GM21381 (cell line): Measurements from ENCODE around the gene MACROD1.

Experiments used
- ATAC-seq: cut with Tn5 transposase; IDR thresholded peaks from one replicate; pipeline ENCODE4 v1.9.1; 2021; ENCODE audit warnings: mild to moderate bottlenecking, moderate library complexity; ENCODE audit not compliant: unreplicated experiment

The MACROD1 gene

DNA sequence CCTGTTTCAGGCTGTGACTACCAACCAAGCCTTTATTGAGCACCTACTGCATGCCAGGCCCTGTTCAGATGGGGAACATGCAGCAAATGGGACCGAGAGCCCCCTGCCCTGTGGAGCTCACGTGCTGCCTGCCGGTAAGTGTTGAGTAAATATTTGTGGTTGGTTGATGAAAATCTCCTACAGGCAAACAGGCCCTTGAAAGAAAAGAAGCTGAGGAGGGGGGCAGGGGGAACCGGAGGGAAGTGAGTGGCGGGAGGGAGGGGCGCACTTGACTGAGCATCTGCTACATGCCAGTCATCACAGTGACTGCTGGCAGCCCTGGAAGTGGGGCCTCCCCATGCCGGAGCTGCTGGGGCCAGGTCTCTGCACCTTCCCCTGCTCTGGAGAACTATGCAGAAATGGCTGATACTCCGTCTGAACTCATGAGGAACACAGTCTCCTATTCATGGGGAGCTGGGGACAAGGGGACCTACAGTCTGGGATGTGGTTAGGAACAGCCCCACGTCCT, 34.2 kb downstream of the MACROD1 start:
- ATAC-seq: no peak

DNA sequence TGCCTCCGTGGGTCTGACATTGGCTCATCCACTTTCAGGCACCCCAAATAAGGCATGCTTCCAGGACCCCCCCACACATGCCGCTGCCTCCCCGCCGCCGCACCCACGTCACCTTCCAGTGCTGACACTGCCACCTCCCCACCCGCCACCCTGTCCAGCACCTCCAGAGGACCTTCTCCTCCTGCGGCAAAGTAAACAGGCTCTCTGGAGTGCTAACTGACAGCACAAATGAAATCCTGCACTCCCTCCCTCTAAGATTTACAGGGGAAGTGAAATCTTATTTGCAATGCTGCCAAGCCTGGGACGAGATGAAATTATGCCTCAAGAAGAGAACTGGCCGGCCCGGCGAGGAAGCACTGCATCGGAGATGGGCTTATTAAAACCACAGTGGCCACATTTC, 35.3 kb downstream of the MACROD1 start:
- no peak for ATAC-seq

DNA sequence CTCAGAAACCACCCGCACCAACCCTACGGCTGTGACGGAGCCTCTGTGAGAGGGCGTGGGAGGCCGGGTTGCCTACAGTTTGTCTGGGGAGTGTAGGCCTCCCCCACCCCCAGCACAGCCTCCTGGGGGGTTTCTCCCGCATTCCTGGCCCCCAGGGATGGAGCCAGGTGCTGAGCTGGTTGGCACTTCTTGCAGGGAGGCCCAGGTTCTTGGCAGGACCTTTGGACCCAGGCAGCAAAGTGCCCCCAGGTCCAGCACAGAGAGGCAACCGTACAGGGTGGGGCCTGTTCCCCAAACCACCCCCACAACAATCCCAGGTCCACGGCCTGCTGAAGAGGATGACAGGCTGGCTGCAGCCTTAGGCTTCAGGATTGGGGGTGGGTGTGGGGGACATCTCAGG, 36.5 kb downstream of the MACROD1 start:
- no peak for ATAC-seq

DNA sequence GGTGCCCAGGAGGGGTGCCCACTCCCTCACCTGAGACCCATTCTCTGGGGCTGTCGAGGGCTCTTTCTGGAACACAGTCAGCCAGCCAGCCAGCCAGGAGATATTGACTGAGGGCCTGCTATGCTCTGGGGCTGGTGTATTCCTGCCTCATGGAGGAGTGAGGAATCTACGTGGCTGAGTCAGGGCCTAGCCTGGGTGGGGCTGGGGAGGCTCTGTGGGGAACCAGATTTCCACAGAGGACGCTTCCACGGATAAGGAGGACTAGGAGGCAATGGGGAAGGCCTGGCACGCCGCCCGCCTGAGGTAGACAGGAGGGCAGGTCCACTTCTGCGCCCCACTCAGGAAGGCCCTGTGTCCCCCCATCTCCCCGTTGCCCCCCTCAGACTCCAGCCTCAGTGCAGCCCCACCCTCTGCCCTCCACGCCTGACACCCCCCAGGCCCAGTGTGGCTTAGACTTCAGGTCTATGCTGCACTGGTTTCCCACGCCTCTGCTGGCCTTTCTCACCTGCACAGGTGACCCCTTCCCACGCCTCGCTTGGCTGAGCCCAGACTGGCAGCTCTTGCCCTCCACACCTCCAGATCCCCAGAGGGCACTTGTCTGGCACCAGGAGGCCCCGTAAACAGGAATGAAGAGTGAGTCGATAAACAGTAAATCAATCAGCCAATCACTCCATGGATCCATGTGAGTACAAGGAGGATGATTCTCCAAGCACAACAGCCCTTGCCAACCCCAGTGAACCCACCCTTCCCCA, 37.5 kb downstream of the MACROD1 start:
- no peak for ATAC-seq

DNA sequence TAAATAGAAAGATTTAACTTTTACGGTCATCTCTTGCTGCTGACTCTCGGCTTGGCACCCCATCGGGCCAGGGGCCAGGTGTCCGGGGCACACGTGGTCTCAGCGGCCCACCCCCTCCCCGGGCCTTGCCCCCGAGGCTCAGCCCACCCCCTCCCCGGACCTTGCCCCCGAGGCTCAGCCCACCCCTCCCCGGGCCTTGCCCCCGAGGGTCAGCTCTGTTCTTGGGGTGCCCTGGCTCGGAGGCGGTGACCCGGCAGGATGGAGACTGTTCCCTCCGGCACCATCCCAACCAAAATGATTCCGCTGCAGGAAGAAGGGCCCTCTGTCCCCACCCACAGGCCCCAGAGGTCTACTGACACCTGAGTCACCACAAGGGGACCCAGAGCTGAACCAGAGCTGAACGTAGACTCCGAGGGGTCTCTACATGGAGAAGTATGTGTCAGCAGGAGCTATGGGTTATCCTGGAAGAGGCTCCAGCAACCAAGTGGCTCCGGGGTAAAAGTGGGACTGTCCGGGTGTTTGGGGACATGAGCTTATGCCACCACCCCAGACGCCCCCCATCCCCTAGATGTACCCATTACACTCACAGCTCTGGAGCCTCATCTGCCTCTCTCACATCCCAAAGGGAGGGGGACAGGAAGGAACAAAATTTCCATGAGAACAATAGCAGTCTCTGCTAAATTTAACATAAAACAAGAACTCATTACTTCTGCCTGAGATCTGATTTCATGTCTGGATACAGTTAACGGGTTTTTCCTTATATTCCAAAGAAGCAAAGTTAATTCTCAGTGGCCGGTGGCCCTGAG, 38.4 kb downstream of the MACROD1 start:
- ATAC-seq: no peak

DNA sequence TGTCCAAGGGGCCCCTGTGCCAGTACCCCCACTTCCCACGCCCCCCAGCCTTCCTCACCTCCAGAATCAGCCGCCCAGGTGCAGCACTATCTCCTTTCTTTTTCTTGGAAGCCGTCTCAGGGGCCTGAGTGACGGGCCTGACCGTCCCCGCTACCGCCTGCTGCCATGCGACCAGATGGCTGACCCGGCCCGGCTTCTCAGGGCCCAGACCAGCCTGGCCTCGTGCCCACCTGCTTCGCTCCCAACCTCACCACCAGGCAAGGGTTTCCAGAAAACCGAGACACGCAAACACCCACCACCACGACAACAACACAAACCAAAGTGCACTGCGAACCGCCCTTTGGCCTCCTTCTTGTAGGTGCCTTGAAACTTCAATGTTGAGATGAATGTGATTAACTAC, 39.1 kb downstream of the MACROD1 start:
- no peak for ATAC-seq

DNA sequence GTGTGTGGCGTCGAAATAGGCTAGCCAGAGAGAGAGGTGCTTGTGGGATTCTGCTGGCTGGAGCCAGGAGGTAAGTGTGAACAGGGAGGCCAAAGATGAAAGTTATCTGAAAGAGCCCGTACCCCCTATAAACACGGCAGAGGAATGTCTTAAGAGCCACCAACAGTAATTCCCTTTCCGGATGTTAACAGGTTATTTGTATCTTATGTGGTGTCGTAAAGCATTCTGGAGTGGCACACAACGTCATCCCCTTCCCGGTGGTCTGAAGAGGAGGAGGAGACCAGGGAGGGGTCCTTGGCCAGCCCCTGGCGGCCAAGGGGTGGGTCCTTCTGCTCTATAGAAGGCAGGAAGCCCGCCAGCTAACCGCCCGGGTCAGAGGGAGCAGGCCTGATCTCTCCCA, 39.5 kb downstream of the MACROD1 start:
- ATAC-seq: no peak

DNA sequence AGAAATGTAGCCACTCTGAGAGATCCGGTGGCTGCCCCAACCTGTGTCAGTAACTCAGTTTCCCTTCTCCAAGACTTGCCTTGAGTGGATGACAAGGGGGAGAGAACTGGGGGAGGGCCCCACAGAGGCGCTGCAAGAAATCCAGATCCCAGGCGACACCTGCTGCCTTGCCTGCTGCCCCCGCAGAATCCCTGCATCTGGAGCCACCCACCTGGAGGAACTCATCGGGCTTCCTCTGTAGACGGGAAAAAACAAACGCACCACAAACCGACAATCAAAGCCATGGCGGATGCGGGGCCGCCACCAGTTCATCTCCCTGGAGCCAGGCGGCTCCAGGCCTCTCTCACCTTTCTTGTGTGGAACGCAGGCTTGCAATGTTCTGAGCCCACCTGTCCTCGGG, 40.2 kb downstream of the MACROD1 start:
- ATAC-seq: no peak

DNA sequence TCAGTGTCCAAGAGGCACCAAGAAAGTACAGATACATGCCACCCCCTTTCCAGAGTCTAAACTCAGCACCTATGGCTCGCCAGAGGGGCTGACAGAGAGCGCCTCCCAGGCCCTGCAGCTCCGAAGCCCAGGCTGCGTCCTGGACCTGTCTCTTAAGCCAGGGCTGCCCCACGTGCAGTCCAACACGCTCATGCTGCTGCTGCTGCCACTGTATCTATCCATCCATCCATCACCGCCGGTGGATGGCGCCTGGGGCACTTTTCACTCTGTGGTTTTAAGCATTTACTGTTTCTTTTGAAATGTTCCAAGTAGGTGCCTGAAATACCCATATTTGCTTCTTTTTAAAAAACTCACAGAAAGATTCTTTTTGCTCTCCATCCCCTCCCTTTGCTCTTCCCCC, 41.8 kb downstream of the MACROD1 start:
- ATAC-seq: no peak

DNA sequence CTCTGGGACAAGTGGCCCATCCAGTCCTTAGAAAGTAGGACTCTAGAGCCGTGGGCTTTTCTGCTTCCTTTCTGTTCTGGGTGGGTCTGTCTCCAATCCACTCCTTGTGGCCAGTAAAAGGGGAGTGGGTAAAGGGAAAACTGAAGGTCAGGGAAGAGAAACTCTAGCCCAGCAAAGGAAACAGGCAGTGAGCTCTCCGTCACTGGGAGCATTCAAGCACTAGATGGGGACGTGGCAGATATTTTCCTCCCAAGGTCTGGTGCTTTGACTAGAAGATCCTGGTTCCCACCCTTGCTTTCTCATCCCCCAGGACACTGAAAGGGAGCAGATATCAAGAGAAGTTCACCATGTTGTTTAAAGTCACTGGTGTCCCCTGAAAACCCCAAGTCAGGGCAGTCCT, 42.2 kb downstream of the MACROD1 start:
- ATAC-seq: no peak

DNA sequence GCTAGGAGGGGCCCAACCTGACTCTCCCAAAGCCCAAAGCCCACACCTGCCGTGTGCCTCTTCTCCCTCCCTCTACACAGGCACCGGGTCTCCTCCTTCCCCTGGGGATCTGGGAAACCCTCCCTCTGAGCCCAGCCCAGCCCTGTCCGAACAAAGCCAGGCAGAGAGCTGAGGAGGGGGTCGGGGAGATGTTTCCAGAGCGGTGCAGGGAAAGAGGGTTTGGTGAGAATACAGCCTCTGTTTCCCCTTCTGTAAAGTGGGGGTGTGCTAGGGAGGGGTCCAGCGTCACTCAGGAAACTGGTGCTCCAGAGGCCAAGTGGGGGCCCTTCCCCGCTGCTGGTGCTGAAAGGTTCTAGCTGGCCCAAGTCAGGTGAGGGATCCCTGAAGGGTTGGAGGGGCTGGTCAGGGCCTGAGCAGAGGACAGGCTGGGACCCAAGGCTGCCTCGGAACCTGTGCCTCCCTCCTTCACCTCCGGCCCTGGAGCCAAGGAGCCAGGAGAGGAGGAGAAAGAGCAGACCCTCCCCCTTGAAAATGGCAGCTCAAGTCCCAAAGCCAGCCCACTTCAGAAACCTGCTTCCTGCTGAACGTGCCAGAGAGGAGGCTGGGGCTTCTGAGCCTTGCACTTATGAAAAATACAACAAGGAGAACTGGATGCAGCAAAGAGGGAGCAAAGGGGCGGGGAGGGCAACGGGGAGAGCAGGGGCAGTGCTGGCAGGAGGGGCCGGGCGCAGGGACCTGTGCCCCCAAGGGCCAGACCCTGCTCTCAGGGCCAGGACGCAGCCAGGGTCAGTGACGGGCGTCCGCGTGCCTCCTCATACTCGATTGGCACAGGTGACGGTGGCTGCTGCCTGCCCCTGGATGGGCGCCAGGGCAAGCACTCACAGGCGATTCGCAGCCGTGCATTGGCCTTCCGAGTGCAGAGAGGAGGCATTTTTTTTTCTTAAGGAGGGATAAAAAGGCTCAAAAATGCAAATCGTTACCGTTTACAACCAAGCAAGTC, 43.2 kb downstream of the MACROD1 start:
- ATAC-seq: no peak

DNA sequence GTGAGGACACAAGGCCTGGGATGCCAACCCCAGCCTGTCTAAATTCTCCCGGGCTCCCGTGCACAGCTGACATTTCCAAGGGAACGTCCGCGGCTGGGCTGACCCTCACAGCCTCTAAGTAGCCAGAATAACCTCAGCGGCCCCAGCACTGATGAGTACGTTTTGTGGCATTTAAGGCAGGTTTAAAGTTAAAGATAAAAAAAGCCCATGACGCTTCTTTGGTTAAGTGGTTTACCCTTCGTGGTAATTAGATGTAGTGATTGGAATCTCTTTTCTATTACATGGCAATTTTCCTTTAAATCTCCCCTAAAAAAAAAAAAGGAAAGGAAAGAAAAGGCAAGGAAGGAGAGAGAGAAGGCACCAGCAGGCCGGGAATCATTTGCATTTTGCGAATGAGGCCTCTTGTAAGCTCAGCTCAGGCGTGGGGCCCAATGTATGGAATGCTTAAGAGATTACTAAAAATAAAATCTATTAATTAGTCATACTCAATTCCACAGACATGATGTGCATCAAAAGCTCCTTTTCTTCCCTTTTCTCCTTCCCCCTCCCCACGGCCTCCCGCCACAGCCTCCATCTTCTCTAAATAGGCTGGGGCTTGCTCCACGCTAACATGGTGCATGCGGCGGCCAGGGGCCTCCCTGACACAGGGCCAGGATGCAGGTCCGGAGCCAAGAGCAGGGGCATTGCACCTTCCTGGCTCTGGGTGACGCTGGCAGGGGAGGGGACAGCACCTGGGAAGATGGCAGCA, 44.1 kb downstream of the MACROD1 start:
- ATAC-seq: no peak

DNA sequence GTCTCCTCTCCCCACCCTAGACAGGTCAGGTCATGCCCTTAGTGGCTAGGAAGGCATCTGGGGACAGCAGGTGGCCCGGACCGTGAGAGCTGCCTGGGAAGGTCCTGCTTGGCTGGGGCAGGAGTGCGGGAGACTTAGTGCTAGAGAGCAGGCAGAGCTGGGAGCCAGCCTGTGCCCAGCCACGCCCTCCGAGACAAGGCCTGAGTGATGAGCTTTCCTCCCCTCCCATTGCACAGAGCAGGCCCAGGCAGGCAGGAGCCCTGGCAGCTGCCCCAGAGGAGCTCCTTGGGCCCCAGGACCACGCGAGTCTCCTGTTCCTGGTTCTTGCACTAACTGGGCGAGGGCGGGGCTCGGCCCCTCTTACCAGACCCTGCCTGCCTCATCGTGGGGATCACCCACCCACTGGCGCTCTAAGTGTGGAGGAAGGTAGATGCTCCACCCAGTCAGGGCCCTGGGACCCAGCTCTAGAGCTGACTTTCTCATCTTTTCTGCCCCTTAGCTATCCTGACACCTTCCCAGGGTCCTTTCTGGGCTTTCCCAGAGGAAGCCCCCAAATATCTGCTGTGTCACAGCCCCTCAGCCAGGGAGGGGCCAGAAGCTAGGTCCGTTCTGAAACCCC, 44.9 kb downstream of the MACROD1 start:
- ATAC-seq: no peak

DNA sequence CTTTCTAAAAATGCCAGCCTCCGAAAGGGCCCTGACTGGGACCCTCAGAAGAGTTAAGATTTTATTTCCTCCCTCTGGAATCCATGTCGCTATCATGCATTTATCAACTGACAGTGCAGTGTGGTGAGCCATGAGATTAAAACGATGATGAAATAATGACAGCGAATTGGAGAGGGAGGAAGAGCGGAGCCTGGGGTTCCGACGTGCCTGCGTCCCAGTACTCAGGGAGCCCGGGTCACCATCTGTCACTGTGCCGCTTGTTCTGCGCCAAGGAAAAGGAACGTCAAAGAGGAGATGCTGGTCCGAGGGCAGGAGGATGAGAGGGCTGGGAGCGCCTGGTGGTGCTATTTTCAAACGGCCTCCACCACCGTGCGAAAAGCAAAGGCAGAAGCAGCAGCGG, 46.2 kb downstream of the MACROD1 start:
- no peak for ATAC-seq

DNA sequence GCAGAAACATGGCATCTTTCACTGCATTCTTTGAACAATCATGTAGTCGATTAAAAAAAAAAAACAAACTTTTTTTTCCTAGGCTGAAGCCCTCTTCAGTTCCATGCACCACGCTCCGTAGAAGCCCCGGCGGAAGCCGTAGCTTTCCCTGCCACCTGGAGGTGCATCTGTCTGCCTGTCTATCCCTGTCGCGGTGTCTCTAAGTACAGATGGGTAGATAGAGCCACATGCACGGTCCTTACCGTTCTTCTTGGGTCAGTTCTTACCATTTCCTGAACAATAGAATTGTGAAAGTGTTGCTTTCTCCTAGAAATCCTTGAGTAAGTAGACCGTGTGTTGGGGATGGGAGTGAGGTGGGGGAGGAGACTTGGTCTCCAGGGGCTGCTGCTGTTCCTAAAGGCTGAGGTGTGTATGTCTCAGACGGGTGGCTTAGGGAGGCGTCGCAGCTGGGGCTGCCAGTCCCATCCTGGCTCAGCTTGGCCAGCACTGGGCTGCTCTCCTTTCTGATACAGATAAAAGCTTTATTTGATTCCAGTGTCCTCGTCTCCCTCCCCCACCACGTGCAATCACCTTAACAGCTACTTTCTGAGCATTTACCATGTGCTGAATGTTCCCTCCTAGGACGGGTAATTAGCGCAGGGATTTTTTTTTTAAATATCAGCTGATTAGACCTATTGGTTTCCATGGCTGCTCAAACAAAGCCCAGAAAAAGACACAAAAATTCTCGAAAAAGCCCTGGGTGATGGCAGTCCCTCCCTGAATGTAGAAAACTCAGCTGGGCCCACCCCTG, 46.8 kb downstream of the MACROD1 start:
- ATAC-seq: no peak

DNA sequence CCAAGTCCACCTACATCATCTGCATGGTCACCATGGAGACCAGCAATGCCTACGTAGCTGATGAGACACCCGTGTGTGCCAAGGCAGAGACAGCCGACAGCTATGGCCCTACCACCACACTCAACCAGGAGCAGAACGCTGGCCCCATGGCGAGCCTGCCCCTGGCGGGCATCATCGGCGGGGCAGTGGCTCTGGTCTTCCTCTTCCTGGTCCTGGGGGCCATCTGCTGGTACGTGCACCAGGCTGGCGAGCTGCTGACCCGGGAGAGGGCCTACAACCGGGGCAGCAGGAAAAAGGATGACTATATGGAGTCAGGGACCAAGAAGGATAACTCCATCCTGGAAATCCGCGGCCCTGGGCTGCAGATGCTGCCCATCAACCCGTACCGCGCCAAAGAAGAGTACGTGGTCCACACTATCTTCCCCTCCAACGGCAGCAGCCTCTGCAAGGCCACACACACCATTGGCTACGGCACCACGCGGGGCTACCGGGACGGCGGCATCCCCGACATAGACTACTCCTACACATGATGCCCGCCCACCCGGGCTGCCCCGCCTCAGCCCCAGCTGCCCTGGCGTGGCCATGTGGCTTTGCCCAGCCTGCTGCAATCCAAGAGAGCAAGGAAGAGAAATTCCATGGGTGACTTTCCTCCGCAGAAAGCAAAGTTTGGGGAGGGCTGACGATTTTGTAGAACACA, 48.0 kb downstream of the MACROD1 start:
- ATAC-seq: no peak

DNA sequence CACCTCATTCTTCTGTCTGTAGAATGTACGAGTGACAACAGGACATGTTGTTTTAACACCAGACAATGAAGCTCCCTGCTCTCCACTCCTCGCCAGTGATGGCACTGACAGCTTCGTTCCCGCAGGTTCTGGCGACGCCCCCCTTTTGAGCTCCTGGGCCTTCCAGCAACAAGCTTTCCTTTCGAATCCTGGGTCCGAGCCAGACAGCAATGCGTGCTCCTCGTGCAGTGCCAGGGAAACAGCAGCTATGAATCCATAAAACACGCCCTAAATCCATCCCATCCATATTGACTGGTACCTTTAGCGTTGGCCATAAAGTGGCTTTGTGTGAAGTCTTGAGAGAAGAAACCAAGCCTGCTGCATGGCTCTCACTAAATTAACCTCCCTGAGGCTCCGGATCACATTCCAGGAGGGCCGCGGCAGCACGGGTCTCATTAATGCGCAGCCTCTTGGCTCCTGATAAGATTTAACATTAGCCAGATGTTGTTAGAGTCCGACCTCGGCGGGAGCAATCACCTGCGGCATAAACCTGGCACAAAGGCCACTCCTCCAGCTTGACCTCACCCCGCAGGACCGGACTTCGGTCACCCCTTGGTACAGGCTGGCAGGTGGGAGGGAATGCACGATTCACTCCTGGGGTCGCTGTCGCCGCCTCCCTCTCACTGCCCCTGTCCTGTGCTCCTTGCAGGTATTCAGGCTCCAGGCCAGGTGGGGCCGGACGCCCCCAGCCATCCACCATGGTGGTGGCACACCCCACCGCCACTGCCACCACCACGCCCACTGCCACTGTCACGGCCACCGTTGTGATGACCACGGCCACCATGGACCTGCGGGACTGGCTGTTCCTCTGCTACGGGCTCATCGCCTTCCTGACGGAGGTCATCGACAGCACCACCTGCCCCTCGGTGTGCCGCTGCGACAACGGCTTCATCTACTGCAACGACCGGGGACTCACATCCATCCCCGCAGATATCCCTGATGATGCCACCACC, 50.1 kb downstream of the MACROD1 start:
- no peak for ATAC-seq
